PC-3 (cell line): ENCODE measurements around the gene ANO4. TPM values are rescaled to one million over a fixed set of nuclear protein-coding genes. Genes with fewer than 3 reads are reported as not detected.
A peak's percentile ranks its signal among the peaks of the same experiment; 100 is the strongest.

Experiments used
- ATAC-seq: fragments of 200-7000 bp; cut with Tn5 transposase; 2 replicates; pipeline ENCODE4 v1.9.1; 2020; ENCODE audit warnings: mild to moderate bottlenecking, moderate library complexity
- BruUV-seq: library from RNA; stranded (reverse); fragments of 400-500 nt; replicated peaks from 2 replicates; lab custom pipeline; 2021; lab: Mats Ljungman, UMichigan
- CTCF ChIA-PET: fragments of 300-600 bp; sonication (Branson Sonifier 250); formaldehyde crosslinking; loops from one replicate; lab custom pipeline; 2022; ENCODE audit warnings: antibody characterized with exemption; lab: Charles Lee
- POLR2A ChIA-PET: fragments of 300-600 bp; sonication (Branson Sonifier 250); formaldehyde crosslinking; loops from one replicate; lab custom pipeline; 2022; ENCODE audit warnings: antibody characterized with exemption; ENCODE audit not compliant: unreplicated experiment; lab: Charles Lee
- DNase-seq: peaks from one replicate; pipeline ENCODE4 v3.0.0-alpha.2; 2015
- H2AFZ ChIP-seq: fragments of 300-600 bp; sonication (generic); 2 replicates; pipeline ENCODE4 v1.6.0; 2016; ENCODE audit warnings: antibody characterized with exemption, low read length
- H3F3A ChIP-seq: fragments of 300-600 bp; sonication (generic); one replicate; pipeline ENCODE4 v1.6.0; 2017; ENCODE audit warnings: antibody characterized with exemption, low read length, control low read depth, mild to moderate bottlenecking; ENCODE audit not compliant: unreplicated experiment
- H3K27ac ChIP-seq: fragments of 300-600 bp; sonication (generic); 2 replicates; pipeline ENCODE4 v1.5.1; 2016; ENCODE audit warnings: mild to moderate bottlenecking, low read length
- H3K27me3 ChIP-seq: fragments of 300-600 bp; sonication (generic); 2 replicates; pipeline ENCODE4 v1.6.1; 2016; ENCODE audit warnings: low read length, mixed read lengths
- H3K36me3 ChIP-seq: fragments of 300-600 bp; sonication (generic); 2 replicates; pipeline ENCODE4 v1.6.1; 2016; ENCODE audit warnings: low read depth, mixed run types, low read length, mixed read lengths
- H3K4me1 ChIP-seq: fragments of 300-600 bp; sonication (generic); 2 replicates; pipeline ENCODE4 v1.5.1; 2016; ENCODE audit warnings: low read length; ENCODE audit not compliant: insufficient read depth
- H3K4me2 ChIP-seq: fragments of 300-600 bp; sonication (generic); 2 replicates; pipeline ENCODE4 v1.6.0; 2016; ENCODE audit warnings: low read length
- H3K4me3 ChIP-seq: fragments of 300-600 bp; sonication (generic); 2 replicates; pipeline ENCODE4 v1.5.1; 2016; ENCODE audit warnings: mild to moderate bottlenecking, low read length, mixed read lengths
- H3K79me2 ChIP-seq: fragments of 300-600 bp; sonication (generic); 2 replicates; pipeline ENCODE4 v1.6.1; 2017; ENCODE audit warnings: low read length, mixed read lengths
- H3K9ac ChIP-seq: fragments of 300-600 bp; sonication (generic); 2 replicates; pipeline ENCODE4 v1.6.0; 2016; ENCODE audit warnings: mild to moderate bottlenecking, low read length
- H3K9me2 ChIP-seq: fragments of 300-600 bp; sonication (generic); replicated peaks from 2 replicates; pipeline ENCODE4 v1.6.1; 2016; ENCODE audit warnings: mixed run types, low read length, mixed read lengths
- H3K9me3 ChIP-seq: fragments of 300-600 bp; sonication (generic); 2 replicates; pipeline ENCODE4 v1.6.1; 2016; ENCODE audit warnings: low read length, mixed read lengths
- H4K20me1 ChIP-seq: fragments of 300-600 bp; sonication (generic); 2 replicates; pipeline ENCODE4 v1.6.1; 2016; ENCODE audit warnings: low read length, mixed read lengths
- EZH2 ChIP-seq: fragments of 300-600 bp; sonication (generic); IDR thresholded peaks from one replicate; pipeline ENCODE4 v1.6.1; 2017; ENCODE audit warnings: antibody characterized with exemption, mild to moderate bottlenecking, low read length; ENCODE audit not compliant: unreplicated experiment
- EZH2phosphoT487 ChIP-seq: fragments of 300-600 bp; sonication (generic); IDR thresholded peaks from 2 replicates; pipeline ENCODE4 v1.6.1; 2018; ENCODE audit warnings: mild to moderate bottlenecking, antibody characterized with exemption, low read length, borderline replicate concordance
- intact Hi-C: fragments of 100-400 bp; cut with micrococcal nuclease; formaldehyde crosslinking; loops from 2 replicates; pipeline ENCODE4 v1.9.0; 2023
- total RNA-seq: library from RNA; depleted of rRNA; stranded (reverse); fragments of >200 nt; gene quantifications from 2 replicates; pipeline ENCODE4 v1.2.3, GENCODE V29; 2014
- TF ChIP-seq, protein P1 (sequence below): fragments of 300-600 bp; sonication (generic); conservative IDR thresholded peaks from 2 replicates; pipeline ENCODE4 v1.5.1; 2017; ENCODE audit warnings: antibody characterized with exemption, low read depth, mild to moderate bottlenecking, low read length

Gene ANO4
- total RNA-seq, 1 experiment from 2014 or later, result not detected

DNA sequence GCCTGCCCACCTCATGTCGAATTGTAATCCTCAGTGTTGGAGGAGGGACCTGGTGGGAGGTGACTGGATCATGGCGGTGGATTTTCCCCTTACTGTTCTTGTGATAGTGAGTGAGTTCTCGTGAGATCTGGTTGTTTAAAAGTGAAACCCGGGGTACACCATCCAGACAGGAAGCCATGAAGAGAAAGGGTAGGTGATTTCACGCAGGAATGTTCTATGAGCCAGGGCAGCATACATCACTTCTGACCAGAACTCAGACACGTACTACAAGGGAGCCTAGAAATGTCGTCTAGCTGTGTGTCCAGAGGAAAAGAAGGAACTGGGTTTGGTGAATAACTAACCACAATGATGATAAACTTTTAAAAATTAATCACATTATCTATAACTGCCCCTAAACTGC lies 80.6 kb downstream of the ANO4 start:
- Histone ChIP-seq H2AFZ (no peak overlapping the region), H3K4me3 (no peak overlapping the region), H3K27me3 (no peaks in the 10 kb centered on the region), H3K9me3 (no peaks in the 10 kb centered on the region), H3K36me3 (no peaks in the 10 kb centered on the region), H3K9me2 (no peaks in the 10 kb centered on the region), H4K20me1 (no peaks in the 10 kb centered on the region), H3K9ac (no peak overlapping the region), H3K27ac (no peak overlapping the region), H3F3A (no peaks in the 10 kb centered on the region), H3K4me1 (no peaks in the 10 kb centered on the region), H3K79me2 (no peaks in the 10 kb centered on the region), H3K4me2 (no peak overlapping the region)
- no TSS peak for BruUV-seq
- POLR2A ChIA-PET, result no interaction called here
- intact Hi-C loops, result no loop called here
- CTCF ChIA-PET, result no interaction called here
- ATAC-seq (no peak), DNase-seq (no peak)
- TF ChIP-seq EZH2 (no peak), EZH2phosphoT487 (no peak)
- TF ChIP-seq, protein P1, sequence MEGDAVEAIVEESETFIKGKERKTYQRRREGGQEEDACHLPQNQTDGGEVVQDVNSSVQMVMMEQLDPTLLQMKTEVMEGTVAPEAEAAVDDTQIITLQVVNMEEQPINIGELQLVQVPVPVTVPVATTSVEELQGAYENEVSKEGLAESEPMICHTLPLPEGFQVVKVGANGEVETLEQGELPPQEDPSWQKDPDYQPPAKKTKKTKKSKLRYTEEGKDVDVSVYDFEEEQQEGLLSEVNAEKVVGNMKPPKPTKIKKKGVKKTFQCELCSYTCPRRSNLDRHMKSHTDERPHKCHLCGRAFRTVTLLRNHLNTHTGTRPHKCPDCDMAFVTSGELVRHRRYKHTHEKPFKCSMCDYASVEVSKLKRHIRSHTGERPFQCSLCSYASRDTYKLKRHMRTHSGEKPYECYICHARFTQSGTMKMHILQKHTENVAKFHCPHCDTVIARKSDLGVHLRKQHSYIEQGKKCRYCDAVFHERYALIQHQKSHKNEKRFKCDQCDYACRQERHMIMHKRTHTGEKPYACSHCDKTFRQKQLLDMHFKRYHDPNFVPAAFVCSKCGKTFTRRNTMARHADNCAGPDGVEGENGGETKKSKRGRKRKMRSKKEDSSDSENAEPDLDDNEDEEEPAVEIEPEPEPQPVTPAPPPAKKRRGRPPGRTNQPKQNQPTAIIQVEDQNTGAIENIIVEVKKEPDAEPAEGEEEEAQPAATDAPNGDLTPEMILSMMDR, result no peak

DNA sequence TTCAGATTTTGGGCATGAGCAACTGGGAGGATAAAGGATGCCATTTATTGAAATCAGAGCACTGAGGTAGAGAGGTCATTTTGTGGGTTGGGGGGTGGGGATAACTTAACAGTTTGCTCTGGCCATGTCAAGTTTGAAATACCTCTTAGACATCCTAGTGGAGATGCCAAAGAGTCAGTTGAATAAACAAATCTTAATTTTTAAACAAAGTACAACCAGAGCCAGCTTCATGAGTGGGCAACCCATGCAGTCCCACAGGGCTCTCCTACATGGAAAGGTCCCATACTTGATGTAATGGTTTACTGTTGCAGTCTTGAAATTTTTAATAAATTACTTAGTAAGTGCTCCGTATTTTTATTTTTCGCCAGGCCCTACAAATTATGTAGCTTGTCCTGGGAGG lies 81.2 kb downstream of the ANO4 start:
- Histone ChIP-seq H2AFZ (no peak overlapping the region), H3K4me1 (no peaks in the 10 kb centered on the region), H3K9ac (no peak overlapping the region), H3K27me3 (no peaks in the 10 kb centered on the region), H3K79me2 (no peaks in the 10 kb centered on the region), H3K9me3 (no peaks in the 10 kb centered on the region), H3K27ac (no peak overlapping the region), H3K4me3 (no peak overlapping the region), H3K4me2 (no peak overlapping the region), H3K36me3 (no peaks in the 10 kb centered on the region), H3F3A (no peaks in the 10 kb centered on the region), H3K9me2 (no peaks in the 10 kb centered on the region), H4K20me1 (no peaks in the 10 kb centered on the region)
- intact Hi-C loops, result no loop called here
- no TSS peak for BruUV-seq
- CTCF ChIA-PET, result no interaction called here
- TF ChIP-seq EZH2phosphoT487, result no peak
- no peak for TF ChIP-seq EZH2
- TF ChIP-seq, protein P1, result no peak
- no peak for ATAC-seq
- no peak for DNase-seq
- POLR2A ChIA-PET, result no interaction called here

DNA sequence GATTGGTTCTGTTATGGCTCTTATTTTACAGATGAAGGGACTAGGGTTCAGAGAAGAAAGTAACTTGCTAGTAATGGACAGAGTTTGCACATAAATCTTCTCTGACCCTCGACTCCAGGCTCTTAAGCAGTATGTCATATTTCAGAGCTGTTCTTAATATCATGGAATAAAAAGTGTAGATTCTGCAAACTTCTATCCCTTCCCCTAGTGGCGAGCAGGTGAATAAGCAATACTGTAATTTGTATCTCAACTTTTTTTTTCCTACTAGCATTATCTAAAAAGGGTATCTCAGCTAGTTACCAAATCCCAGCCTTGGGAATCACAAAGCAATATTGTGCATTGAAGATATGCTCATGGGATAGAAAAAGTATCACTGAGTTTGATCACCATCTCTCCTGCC lies 83.2 kb downstream of the ANO4 start:
- Histone ChIP-seq H3K4me1 (no peaks in the 10 kb centered on the region), H3K27ac (no peak overlapping the region), H3K9ac (no peak overlapping the region), H3K9me3 (no peaks in the 10 kb centered on the region), H3K27me3 (no peaks in the 10 kb centered on the region), H2AFZ (no peak overlapping the region), H3K4me3 (no peak overlapping the region), H3K79me2 (no peaks in the 10 kb centered on the region), H3K4me2 (no peak overlapping the region), H3K36me3 (no peaks in the 10 kb centered on the region), H3F3A (no peaks in the 10 kb centered on the region), H3K9me2 (no peaks in the 10 kb centered on the region), H4K20me1 (no peaks in the 10 kb centered on the region)
- CTCF ChIA-PET, result no interaction called here
- BruUV-seq, result no TSS peak
- DNase-seq (no peak), ATAC-seq (no peak)
- TF ChIP-seq EZH2phosphoT487 (no peak), EZH2 (no peak)
- TF ChIP-seq, protein P1, result peak; percentile 53
- intact Hi-C loops, result no loop called here
- POLR2A ChIA-PET, result no interaction called here
